ENCODE measurements around the gene PHF13.

PHF13 gene

DNA sequence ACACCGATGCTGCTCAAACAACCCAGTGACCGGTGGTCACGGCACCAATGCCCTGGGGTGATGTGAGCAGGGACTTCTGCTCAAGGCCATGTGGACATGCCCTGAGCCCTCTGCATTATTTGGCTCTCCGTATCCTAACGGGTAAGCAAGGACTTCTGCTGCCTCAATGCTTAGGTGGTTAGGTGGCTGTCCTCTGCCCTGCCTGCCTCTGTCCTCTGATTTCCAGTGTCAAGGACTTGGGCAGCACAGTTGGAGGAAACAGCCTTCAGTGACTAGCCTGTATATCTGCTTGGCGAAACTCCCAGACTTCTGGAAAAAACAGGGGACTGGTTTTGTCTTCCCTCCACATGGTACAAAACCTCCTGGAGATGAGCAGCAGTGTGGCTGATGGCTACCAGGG lies 53.6 kb downstream of the PHF13 start:
- no peak for DNase-seq

GRCh38 chr1:6668503-6668902 lies 55.0 kb downstream of the PHF13 start:
- no peak for DNase-seq

- DNase-seq: no peak
These were observed 59.0 kb downstream of the PHF13 start for GRCh38 chr1:6672558-6672957.

Data from T-helper 2 cell (primary cell).